HepG2 (cell line): ENCODE results near the gene MRPL36. TPM values are rescaled to one million over a fixed set of nuclear protein-coding genes. Genes with fewer than 3 reads are reported as not detected.

Experiments
- ATAC-seq: fragments of 200-7000 bp; cut with Tn5 transposase; 3 replicates; pipeline ENCODE4 v1.9.1; 2020; ENCODE audit warnings: mild to moderate bottlenecking, moderate library complexity
- BruUV-seq: library from RNA; stranded (reverse); fragments of 400-500 nt; replicated peaks from 2 replicates; lab custom pipeline; 2021; lab: Mats Ljungman, UMichigan
- CTCF ChIA-PET: fragments of 300-600 bp; formaldehyde crosslinking; extraction: SDS; loops from one replicate; lab custom pipeline; 2021; ENCODE audit warnings: low total read pairs, inconsistent platforms, low intra/inter-chr PET ratio; lab: Yijun Ruan, JAX
- POLR2A ChIA-PET: fragments of 350-600 bp; sonication (Branson Sonifier 250); formaldehyde crosslinking; loops from one replicate; lab custom pipeline; 2020; ENCODE audit warnings: antibody characterized with exemption, inconsistent platforms; lab: Yijun Ruan, JAX
- DNase-seq: peaks from one replicate; pipeline ENCODE4 v3.0.0-alpha.2; 2015; ENCODE audit warnings: low spot score
- FAIRE-seq: peaks from 3 replicates; lab custom pipeline; 2011; peaks lifted over from hg19 to GRCh38; lab: Jason Lieb, UNC
- H2AFZ ChIP-seq: one replicate; pipeline ENCODE4 v1.6.1; 2011; ENCODE audit warnings: low read length, inconsistent platforms
- H3K27ac ChIP-seq: fragments of 300-600 bp; 3 replicates; pipeline ENCODE4 v1.8.0; 2011; ENCODE audit warnings: mixed run types, mild to moderate bottlenecking, mixed read lengths, low read length, inconsistent platforms; ENCODE audit not compliant: insufficient read depth; ENCODE audit errors: extremely low read length
- H3K27me3 ChIP-seq, 2 experiments: fragments of 200-600 bp in 1 of 2; 2 replicates in 1 of 2; 3 replicates in 1 of 2; pipeline versions ENCODE4 v1.6.0 to v1.8.0; 2011; ENCODE audit warnings: low read length in 2 of 2, mild to moderate bottlenecking in 2 of 2, moderate library complexity in 2 of 2, inconsistent platforms in 1 of 2; ENCODE audit not compliant: insufficient read depth in 2 of 2, control insufficient read depth in 1 of 2
- H3K36me3 ChIP-seq, 2 experiments: fragments of 200-600 bp in 1 of 2; replicated peaks in 1 of 2; 2 replicates in 1 of 2; 3 replicates in 1 of 2; pipeline versions ENCODE4 v1.5.1 to v1.8.0; 2011; ENCODE audit warnings: low read length in 2 of 2, inconsistent platforms in 1 of 2; ENCODE audit not compliant: insufficient read depth in 2 of 2, control insufficient read depth in 1 of 2
- H3K4me1 ChIP-seq: 2 replicates; pipeline ENCODE4 v1.5.1; 2012; ENCODE audit warnings: low read length, inconsistent platforms; ENCODE audit not compliant: insufficient read depth
- H3K4me2 ChIP-seq: 2 replicates; pipeline ENCODE4 v1.6.0; 2011; ENCODE audit warnings: low read depth, low read length, inconsistent platforms
- H3K4me3 ChIP-seq, 3 experiments: fragments of 200-600 bp in 1 of 3; sonication (generic), shearing (Covaris generic) in 1 of 3; replicated peaks in 1 of 3; 2 replicates each; pipeline ENCODE4 v1.5.1; 2011 to 2016; ENCODE audit warnings: low read length in 3 of 3, inconsistent platforms in 2 of 3, low read depth in 2 of 3, mild to moderate bottlenecking in 2 of 3, control low read depth in 1 of 3, mixed read lengths in 1 of 3; ENCODE audit not compliant: insufficient read depth in 1 of 3
- H3K79me2 ChIP-seq: one replicate; pipeline ENCODE4 v1.6.1; 2011; ENCODE audit warnings: low read length, inconsistent platforms; ENCODE audit not compliant: insufficient read depth
- H3K9ac ChIP-seq: 2 replicates; pipeline ENCODE4 v1.6.0; 2011; ENCODE audit warnings: mild to moderate bottlenecking, low read depth, low read length, inconsistent platforms; ENCODE audit not compliant: insufficient read depth
- H3K9me3 ChIP-seq: 2 replicates; pipeline ENCODE4 v1.5.1; 2012; ENCODE audit warnings: mild to moderate bottlenecking, low read length
- H4K20me1 ChIP-seq: 2 replicates; pipeline ENCODE4 v1.6.0; 2011; ENCODE audit warnings: inconsistent platforms, mild to moderate bottlenecking, low read length, moderate library complexity; ENCODE audit not compliant: insufficient read depth
- ARNT2 ChIP-seq: sonication (generic); formaldehyde crosslinking; IDR thresholded peaks from 2 replicates; pipeline ENCODE4 v1.8.0; 2022; ENCODE audit warnings: mild to moderate bottlenecking, low read depth, missing genetic modification reagents, moderate library complexity
- CTCF ChIP-seq: sonication (generic); formaldehyde crosslinking; IDR thresholded peaks from 2 replicates; pipeline ENCODE4 v1.5.0; 2020; ENCODE audit warnings: mild to moderate bottlenecking, missing genetic modification reagents, moderate library complexity
- KDM2A ChIP-seq: sonication (generic); formaldehyde crosslinking; IDR thresholded peaks from 2 replicates; pipeline ENCODE4 v1.4.0; 2020; ENCODE audit warnings: low read depth, missing genetic modification reagents, borderline replicate concordance
- MAFK ChIP-seq, 2 experiments: IDR thresholded peaks in 1 of 2; conservative IDR thresholded peaks in 1 of 2; 2 replicates each; pipeline ENCODE4 v1.6.1; 2011; ENCODE audit warnings: improper control_type of control experiment in 2 of 2, low read length in 2 of 2
- MXI1 ChIP-seq: IDR thresholded peaks from 3 replicates; pipeline ENCODE4 v1.6.1; 2012; ENCODE audit warnings: low read depth, low read length, inconsistent platforms, borderline replicate concordance
- RAD21 ChIP-seq: fragments of 450-650 bp; formaldehyde crosslinking; IDR thresholded peaks from 2 replicates; pipeline ENCODE4 v1.5.0; 2020; ENCODE audit warnings: mild to moderate bottlenecking
- SMC3 ChIP-seq: IDR thresholded peaks from 2 replicates; pipeline ENCODE4 v1.6.1; 2011; ENCODE audit warnings: low read length, improper control_type of control experiment
- STAG1 ChIP-seq: sonication (generic); formaldehyde crosslinking; IDR thresholded peaks from 2 replicates; pipeline ENCODE4 v1.4.0; 2020; ENCODE audit warnings: missing genetic modification reagents
- THRA ChIP-seq: sonication (generic); formaldehyde crosslinking; IDR thresholded peaks from 2 replicates; pipeline ENCODE4 v1.4.0; 2020; ENCODE audit warnings: missing genetic modification reagents, borderline replicate concordance
- ZBTB33 ChIP-seq: sonication (generic); formaldehyde crosslinking; IDR thresholded peaks from 2 replicates; pipeline ENCODE4 v1.4.0; 2020; ENCODE audit warnings: missing genetic modification reagents
- ZNF713 ChIP-seq: sonication (generic); formaldehyde crosslinking; IDR thresholded peaks from 2 replicates; pipeline ENCODE4 v1.4.0; 2020; ENCODE audit warnings: mild to moderate bottlenecking, missing genetic modification reagents
- ZNF782 ChIP-seq: sonication (generic); formaldehyde crosslinking; IDR thresholded peaks from 2 replicates; pipeline ENCODE4 v1.4.0; 2020; ENCODE audit warnings: missing genetic modification reagents, mild to moderate bottlenecking, borderline replicate concordance
- WGBS: methylation state at CpG from one replicate; pipeline ENCODE4 v1.1.6; 2017; ENCODE audit warnings: low lambda C conversion rate; 5-methylcytosine and 5-hydroxymethylcytosine counted together
- in situ Hi-C: cut with HindIII; loops from 2 replicates; pipeline ENCODE4 v1.10.0; 2017; ENCODE audit warnings: low pct_unique_long_range_greater_than_20kb; ENCODE audit not compliant: extremely low pct_ligation_motif_present
- intact Hi-C: fragments of 100-400 bp; cut with micrococcal nuclease; formaldehyde crosslinking; loops from one replicate; pipeline ENCODE4 v1.10.0; 2022; ENCODE audit not compliant: unreplicated experiment
- polyA plus RNA-seq, 8 experiments: library from polyadenylated mRNA; depleted of rRNA in 3 of 8; stranded (reverse) in 7 of 8; unstranded in 1 of 8; fragments of >200 nt; fragmentation: Illumina TruSeq in 4 of 8; extraction: Trizol in 4 of 8; gene quantifications; 2 replicates each; pipeline versions ENCODE4 v1.2.1 to v1.2.3, GENCODE V29; 2011 to 2016; ENCODE audit warnings: low read depth in 4 of 8, missing spikeins in 1 of 8, mixed read lengths in 1 of 8; ENCODE audit not compliant: insufficient read depth in 1 of 8
- total RNA-seq, 5 experiments: library from RNA; depleted of rRNA; stranded (reverse); fragments of >200 nt; fragmentation: Illumina TruSeq; extraction: Trizol; gene quantifications; 2 replicates each; pipeline ENCODE4 v1.2.3, GENCODE V29; 2016; ENCODE audit warnings: low read depth in 1 of 5

The MRPL36 gene
- total and polyA plus RNA-seq, 2 of the 13 experiments (the other 11 are each of a cell fraction or from before 2014, with no cell fraction given) = 71.3 to 113 TPM

GRCh38 chr5:1763548-1763911 is 36.1 kb downstream of the MRPL36 start:
- peak; percentile 43 for DNase-seq
- Histone ChIP-seq H3K9me3 (no peaks in the 10 kb centered on the region), H3K27me3 (peaks cover 13 to 77% of the 10 kb centered on the region in 2 experiments), H3K4me2 (no peak overlapping the region), H4K20me1 (0 out of 2 replicates have a peak, but pooled peaks cover 2% of the 10 kb centered on the region), H2AFZ (no peak overlapping the region), H3K9ac (no peak overlapping the region), H3K36me3 (no peaks in the 10 kb centered on the region), H3K4me3 (no peak overlapping the region), H3K4me1 (no peaks in the 10 kb centered on the region), H3K27ac (no peak overlapping the region), H3K79me2 (no peaks in the 10 kb centered on the region)
- FAIRE-seq = peak; percentile 42
- ChIA-PET POLR2A (no interaction called here), CTCF (interaction anchor here (1.4 kb wide), 2 partner anchors 275 to 388 kb away, joined by 4 to 9 read pairs; no protein-coding TSS in a partner anchor)
- peak; percentile 93 for ATAC-seq
- in situ Hi-C loops = loop anchor here (10.0 kb wide), 1 partner anchor 251 kb away; no protein-coding TSS in a partner anchor
- WGBS = no CpG with 5 or more reads among the region's 15 CpGs
- intact Hi-C loops = loop anchor here (1.0 to 5.0 kb wide), 2 partner anchors 275 to 389 kb away; no protein-coding TSS in a partner anchor
- TF ChIP-seq CTCF (CRISPR knock-in tag) (peak; percentile 78), ZBTB33 (CRISPR knock-in tag) (peak; percentile 74; the same call in 1 of the 2 replicates), ZNF713 (no peak), STAG1 (CRISPR knock-in tag) (peak; percentile 89), ARNT2 (CRISPR knock-in tag) (no peak), SMC3 (peak; percentile 58), THRA (CRISPR knock-in tag) (peak; percentile 32; the same call in 1 of the 2 replicates), MAFK (conservative IDR thresholded peaks at IDR 0.05 in 1 of 2, IDR thresholded peaks at IDR 0.05 in 1 of 2; ENCODE audit: low read length in 2 of 2) (0 out of 4 replicates have a peak, but pooled peaks of 1 of the 2 experiments have one; percentile 1), MXI1 (0 out of 3 replicates have a peak, but pooled peaks have one; percentile 27), KDM2A (CRISPR knock-in tag) (0 out of 2 replicates have a peak, but pooled peaks have one; percentile 48), ZNF782 (CRISPR knock-in tag) (no peak), RAD21 (CRISPR knock-in tag) (peak; percentile 69)
- no TSS peak for BruUV-seq
